GM21447 (cell line): Measurements from ENCODE around the gene GALNS.

Source experiments
- ATAC-seq: cut with Tn5 transposase; IDR thresholded peaks from one replicate; pipeline ENCODE4 v1.9.1; 2021; ENCODE audit not compliant: unreplicated experiment

The GALNS gene

GRCh38 chr16:88859381-88860091, 2.8 kb upstream of the GALNS start:
- no peak for ATAC-seq

- ATAC-seq, result peak; percentile 45
Observed at GRCh38 chr16:88857728-88858339, 1.1 kb upstream of the GALNS start.

DNA sequence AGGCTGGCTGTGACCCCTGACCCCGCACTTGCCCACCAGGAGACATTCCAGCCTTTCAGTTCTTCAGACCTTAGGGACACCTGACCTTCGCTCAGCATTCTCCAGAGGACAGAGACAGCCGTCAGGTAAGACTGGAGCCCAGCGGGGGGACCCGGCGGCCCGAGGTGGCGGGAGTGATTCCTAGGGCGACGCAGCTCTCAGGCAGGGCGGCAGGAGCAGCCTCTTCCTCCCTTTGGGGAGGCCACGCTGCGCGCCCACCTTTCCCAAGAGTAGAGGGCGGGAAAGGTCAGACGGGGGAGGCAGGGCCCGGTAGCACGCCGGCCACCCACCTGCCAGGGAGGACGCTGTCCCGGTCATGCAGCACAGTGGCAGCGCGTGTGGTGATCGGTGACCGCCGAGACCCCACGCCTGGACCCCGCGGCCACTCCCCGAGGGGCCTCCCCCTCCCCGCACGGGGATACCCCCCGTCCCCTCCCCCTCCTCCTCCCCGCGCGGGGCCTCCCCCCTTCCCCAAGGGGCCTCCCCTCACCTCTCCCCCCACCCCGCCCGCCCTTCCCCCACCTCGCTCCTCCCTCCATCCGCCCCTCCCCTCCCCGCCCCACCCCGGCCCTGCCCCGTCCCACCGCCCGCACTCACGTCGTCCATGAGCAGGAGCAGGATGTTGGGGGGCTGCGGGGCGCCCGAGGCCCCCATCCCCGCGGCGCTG, 472 bp downstream of the GALNS start:
- ATAC-seq, result no peak

- no peak for ATAC-seq
Observed at GRCh38 chr16:88855736-88856121, 1.0 kb downstream of the GALNS start.

DNA sequence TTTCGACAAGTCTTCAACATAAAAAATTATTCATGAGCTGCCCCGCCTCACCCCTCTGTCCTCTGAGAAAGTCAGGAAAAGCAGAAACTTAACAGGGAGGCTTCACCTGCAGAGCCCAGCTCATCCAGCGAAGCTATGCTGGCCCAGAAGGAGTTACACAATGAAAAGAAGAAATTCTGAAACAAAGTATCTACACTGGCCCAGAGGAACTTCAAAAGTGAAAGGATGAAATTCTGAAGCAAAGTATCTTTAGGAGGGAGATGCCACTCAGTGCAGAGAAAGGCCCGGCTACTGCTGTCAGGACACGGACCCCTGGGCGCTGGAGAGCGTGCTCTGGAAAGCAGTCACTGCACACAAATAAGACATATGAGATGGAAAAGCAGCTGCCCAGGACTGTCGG, 1.6 kb downstream of the GALNS start:
- ATAC-seq, result no peak

DNA sequence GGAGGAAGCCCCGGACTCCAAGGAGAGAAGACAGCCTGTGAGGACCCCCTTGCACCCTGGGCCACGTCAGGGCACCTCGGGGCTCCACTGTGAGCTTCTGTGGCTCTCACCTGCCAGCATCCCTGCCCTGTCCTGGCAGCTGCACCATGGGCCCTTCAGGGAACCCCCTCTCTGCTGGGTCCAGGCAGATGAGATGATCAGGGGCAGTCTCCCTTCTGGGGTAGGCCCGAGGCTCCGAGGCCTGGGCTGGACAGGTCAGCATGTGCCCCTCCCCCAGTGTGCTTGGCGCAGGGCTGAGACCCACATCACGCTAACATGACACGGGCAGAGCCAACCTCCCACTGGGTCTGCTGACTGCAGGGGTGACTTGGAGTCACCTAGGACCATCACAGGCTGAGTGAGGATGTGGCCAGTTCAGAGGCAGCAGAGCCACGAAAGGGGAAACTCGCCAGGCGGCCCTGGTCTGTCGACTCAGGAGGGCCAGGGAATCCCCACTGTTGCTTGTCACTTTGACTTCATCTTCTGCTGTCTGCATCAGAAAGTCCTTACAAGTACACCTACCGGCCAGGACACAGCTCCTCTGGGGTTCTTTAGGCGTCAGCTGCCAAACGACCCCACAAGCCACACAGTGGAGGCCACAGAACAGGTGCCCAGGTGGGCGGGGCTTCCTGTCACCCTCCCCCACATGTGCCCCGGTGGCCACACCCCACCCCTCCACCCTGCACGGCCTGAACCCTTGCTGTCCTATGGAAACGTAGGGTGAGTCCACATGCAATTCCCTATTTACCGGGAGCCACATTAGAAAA, 2.2 kb downstream of the GALNS start:
- ATAC-seq, result no peak

GRCh38 chr16:88853325-88853941, 3.3 kb downstream of the GALNS start:
- no peak for ATAC-seq

DNA sequence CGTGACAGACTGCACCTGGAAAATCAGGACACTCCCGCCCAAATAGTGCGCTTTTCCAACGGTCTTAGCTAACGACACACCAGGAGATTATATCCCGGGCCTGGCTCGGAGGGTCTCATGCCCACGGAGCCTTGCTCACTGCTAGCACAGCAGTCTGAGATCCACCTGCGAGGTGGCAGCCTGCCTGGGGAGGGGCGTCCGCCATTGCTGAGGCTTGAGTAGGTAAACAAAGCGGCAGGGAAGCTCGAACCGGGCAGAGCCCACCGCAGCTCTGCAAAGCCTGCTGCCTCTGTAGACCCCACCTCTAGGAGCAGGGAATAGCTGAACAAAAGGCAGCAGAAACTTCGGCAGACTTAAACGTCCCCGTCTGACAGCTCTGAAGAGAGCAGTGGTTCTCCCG, 5.1 kb downstream of the GALNS start:
- no peak for ATAC-seq

DNA sequence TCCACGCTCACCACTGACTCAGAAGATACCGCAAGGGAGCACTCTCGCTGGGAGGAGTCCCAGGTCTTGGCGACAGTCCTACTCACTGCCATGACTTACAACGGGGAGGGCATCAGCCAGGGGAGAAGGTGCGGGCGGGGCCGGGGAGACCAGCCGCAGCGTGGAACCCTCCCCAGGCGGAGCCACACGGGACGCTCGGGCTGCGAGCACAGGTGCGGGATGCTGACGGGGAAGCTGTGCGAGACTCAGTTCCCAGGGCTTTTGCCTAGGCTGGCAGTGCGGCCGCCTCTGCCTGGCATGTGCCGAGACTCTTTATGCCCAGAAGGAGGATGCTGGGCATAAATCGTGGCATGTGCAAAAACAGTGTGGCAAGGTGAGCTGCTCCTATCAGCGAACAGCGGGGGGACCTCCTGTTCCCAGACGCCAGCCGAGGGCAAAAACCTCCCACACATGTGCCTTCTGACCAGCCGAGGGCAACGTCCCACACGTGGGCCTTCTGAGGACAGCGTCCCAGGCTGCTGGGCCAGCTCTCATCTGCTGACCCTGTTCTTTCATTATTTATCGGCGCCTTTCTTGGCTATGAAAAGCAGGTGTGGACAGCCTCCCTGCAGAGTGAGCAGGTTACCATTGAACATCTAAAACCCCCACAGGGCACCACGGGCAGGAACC, 6.1 kb downstream of the GALNS start:
- ATAC-seq, result no peak

DNA sequence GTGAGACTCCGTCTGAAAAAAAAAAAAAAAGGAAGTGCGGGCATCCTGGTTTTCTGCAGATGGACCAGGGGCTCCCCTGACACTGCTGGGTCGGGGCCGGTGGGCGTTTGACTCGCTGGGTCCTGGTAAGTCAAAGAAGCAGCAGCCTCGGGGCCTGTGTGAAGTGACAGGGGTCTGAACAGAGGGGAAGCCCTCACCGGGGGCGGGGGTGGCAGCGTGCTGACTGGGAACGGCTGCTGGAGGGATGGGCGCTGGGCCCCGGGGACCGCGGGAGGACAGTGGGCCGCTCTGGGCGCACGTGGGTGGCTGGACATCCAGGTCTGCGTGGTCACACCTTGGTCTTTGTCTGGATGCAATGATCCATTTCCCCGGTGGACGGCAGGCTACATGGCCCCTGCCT, 8.2 kb downstream of the GALNS start:
- ATAC-seq, result no peak

- no peak for ATAC-seq
Observed at GRCh38 chr16:88847654-88848053, 9.1 kb downstream of the GALNS start.

DNA sequence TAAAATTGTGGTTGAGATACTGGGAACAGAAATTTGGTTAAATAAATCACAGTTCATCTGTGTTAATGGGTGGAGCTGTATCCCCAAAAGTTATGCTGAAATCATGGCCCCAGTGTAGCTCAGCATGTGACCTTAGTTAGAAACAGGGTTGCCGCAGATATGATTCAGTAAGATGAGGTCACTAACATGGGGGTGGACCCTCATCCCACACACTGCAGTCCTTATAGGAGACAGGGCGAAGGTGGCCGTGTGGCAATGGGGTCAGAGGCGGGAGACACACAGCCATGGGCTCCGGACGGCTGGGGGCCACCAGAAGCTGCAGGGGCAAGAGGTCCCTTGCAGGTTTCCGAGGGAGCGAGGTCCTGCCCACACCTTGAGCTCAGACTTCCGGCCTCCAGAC, 10.7 kb downstream of the GALNS start:
- ATAC-seq, result no peak

- no peak for ATAC-seq
Observed at GRCh38 chr16:88844419-88845036, 12.2 kb downstream of the GALNS start.

- ATAC-seq, result no peak
Observed at GRCh38 chr16:88843256-88843655, 13.5 kb downstream of the GALNS start.

GRCh38 chr16:88842806-88843205, 13.9 kb downstream of the GALNS start:
- no peak for ATAC-seq

DNA sequence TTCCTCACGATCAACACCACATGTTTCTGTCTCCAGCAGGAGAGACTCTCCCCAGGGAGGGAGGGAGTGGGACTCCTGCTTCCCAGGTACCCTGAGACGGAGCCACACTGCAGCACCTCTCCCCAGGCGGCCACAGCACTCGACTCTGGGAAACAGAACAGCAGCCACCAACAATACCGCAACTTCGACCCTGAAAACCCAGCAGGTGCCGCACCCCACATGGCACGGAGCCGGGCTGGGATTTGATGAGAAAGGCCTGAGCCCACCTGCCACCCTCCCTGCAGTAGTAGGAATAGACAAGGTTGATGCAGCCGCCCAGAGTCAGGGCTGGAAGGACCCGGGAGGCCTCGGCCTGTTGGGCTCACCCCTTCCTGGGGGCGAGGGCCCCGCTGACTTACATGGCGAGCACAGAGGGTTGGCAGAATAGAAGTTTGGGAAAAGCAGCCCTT, 14.4 kb downstream of the GALNS start:
- ATAC-seq, result no peak

DNA sequence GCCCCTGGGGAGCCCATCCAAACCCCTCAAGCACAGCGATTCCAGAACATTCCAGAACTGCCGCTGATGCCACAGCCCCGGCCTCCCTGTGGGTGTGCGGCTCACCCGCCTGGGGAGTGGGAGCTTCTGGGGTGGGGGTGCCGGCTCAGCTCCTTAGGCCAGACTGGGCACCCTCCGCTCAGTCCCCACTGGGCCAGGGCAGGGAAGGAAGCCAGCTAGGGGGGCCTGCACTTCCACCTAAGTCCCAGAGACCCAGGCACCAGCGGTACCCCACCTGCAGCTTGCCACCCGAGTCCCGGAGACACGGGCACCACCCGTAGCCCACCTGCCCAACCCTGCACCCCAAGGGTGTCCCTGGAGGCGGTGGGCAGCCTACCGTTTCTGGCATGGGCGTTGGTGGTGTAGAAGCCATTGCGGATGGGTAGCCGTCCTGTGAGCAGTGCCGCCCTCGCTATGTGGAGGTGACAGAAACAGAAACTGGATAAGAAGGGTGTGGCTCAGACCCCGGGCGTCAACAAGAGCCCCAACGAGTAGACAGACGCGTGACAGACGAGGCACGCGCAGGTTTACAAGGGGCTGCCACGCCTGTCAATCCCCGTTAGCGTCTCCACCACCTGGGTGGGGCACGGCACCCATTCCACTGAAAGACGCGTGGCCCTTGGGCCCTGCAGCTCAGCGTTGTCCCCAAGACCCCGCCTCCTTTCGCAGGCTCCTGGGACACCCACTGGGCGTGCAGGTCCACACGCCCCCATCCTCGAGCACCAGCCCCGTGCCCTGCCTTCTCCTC, 15.0 kb downstream of the GALNS start:
- no peak for ATAC-seq

GRCh38 chr16:88840600-88841215, 16.0 kb downstream of the GALNS start:
- no peak for ATAC-seq
